A549 treated with dexamethasone at 1 μM for 4 hours (cell line): ENCODE results near the gene KCNJ16. TPM values are rescaled to one million over a fixed set of nuclear protein-coding genes. Genes with fewer than 3 reads are reported as not detected.

Source experiments
- total RNA-seq: library from RNA; stranded (reverse); fragments of 200-300 nt; extraction: Qiagen RNA extraction; gene quantifications from 5 replicates; pipeline ENCODE4 v1.2.3, GENCODE V29; 2022

KCNJ16 gene
- 0.24 to 0.40 TPM (median 0.28 TPM) in 5 replicates for total RNA-seq

DNA sequence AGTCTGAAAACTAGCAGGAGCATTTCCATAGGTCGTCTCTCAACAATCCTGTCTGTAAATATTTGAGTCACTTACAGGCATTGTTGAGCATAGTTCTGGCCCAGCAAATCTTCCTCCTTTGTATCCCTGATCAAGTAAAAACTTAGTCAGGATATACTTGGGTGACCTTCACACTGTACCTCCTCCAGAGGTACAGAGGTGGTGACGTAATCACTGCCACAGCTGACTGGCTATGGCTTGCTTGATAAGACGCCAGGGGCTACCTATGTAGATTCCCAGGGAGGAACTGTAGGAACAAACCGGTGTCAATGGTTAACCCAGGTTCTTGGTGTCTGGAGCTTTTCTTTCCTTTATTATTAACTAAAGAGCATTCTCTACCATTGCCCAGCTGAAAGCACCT, at the start of gene KCNJ16:
Gene KCNJ16 (plus strand): TSS at position 270 of the 400 bp plus-strand sequence. CDS start 56,863 bp downstream, outside the sequence.

DNA sequence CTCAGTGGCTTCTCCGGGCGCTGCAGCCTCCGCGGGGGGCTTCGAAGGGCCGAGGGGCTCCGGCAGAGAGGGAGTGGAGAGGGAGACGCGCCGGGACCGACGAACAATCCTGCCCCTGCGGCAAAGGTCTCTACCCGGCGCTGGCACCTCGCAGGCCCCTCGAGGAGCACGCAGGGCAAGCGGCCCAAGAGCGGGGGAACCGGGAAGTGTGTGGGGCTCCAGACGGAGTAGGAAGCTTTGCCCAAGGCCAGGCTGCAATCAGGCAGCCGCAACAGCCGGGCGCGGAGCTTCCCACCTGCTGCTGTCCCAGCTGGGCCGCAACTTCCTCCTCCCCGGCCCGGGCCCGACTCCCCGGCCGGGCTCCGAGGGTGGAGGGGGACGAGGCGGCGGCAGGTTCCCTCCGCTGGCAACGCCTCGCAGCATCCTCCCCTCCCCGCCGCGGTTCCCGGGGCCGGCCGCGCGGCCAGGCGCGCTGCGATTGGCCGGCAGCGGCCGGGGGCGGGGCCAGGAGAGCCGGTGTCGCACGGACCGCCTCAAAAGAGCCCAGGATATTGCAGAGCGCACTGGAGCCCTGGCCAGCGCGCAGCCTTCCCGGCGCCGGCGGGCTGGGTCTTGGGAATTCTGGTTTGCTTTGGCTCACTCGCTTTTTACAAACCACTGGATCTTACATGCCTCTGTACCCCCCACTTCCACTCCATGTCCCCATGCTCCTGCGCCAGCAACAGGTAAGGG, 94.1 kb downstream of the KCNJ16 start, which contains the start of gene KCNJ2:
Gene KCNJ2 (plus strand): TSS at position 556 of the 732 bp plus-strand sequence. CDS start 5,508 bp downstream, outside the sequence.

Other genes with a start within 250 kb of the KCNJ16 start
- 0.03 to 0.11 TPM (median 0.06 TPM) in 5 replicates for gene KCNJ2, start 94.3 kb downstream of the KCNJ16 start, total RNA-seq